ENCODE results near the gene CARHSP1.
"Not testable (repeated sequence)": the region's sequence is repeated elsewhere in the genome, so short reads cannot be mapped to it uniquely, and the experiment has no call there.

Gene CARHSP1

DNA sequence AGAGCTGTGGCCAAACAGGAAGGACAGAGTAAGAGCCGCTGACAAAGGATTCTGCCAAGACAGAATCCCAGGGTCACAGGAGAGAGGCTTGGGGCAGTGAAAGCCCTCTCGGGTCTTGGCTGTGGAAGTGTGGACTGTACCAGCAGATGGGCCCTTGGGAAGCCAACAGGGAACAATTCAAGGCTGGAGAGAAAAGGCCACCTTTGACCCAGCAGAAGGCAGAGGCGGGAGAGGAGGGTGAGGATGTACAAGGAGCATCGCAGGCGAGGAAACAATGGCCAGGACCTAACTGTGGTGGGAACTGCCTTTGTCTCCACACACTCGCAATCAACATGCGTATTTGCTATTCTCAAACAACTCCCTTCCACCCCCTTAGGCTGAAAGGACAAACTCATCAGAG, 15.7 kb downstream of the CARHSP1 start:
- no peak for DNase-seq

DNA sequence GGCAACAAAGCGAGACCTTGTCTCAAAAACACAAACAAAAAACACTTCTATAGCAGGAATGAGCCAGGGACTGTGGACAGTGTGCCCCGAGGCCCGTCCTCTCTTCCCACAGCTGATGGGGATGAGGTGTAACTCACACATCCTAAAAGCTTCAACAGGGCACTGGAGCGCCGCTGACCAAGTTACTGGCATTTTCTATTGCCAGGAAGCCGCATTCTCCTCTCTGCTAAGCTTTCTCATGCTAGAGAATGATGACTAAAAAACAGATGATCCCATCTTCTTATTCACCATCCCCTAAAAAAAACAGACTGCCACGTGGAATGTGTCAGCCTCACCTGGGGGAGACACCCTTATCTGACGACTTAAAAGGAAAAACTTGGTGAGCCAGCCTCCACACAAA, 16.3 kb downstream of the CARHSP1 start:
- no peak for DNase-seq

DNA sequence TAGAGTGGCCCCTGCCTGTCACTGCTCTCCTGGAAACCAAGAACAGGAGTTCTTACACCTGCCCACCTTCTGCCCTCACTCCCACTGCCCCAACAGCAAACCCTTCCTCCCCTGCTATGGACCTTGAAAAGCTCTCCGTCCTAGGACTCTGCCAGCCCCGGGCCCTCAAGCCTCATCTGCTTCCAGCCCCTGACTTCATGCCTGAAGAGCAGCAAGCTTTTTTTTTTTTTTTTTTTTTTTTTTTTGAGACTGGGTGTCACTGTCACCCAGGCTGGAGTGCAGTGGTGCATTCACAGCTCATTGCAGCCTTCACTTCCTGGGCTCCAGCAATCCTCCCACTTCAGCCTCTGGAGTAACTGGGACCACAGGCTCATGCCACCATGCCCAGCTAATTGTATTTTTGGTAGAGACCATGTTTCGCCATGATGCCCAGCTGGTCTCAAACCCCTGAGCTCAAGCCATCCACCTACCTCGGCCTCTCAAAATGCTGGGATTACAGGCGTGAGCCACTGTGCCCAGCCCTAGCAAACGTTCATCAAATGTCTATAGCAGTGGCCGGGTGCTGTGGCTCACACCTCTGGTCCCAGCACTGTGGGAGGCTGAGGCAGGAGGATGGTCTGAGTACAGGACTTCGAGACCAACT, 16.9 kb downstream of the CARHSP1 start:
- DNase-seq, result no peak

DNA sequence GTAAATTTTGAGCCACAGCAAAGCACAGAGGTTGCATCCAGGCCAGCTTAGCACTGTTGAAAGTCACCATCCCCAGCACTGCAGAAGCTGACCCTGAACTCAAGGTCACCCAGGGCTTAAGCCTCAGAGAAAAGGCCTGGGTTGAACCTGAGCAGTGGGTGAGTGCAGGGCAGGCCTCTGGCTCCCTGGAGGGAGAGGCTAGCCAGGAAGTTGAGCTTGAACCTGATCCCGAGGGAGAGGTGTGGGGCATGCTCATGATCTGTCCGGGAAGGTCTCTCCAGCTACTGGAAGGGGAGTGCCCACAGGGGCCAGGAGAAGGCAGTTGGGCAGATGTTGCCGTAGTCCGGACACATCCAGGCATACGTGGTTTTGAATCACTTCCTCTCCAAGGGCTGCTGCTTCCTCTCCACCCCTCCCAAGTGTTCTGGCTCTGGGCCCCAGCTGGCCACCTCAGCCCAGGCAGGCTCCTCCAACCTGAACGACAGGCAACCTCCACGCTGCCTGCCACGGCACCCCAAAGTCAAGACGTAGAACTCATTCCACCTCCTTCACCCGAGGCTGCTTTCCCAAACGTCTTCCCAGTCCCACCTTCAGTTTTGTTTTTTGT, 18.4 kb downstream of the CARHSP1 start:
- DNase-seq, result no peak

DNA sequence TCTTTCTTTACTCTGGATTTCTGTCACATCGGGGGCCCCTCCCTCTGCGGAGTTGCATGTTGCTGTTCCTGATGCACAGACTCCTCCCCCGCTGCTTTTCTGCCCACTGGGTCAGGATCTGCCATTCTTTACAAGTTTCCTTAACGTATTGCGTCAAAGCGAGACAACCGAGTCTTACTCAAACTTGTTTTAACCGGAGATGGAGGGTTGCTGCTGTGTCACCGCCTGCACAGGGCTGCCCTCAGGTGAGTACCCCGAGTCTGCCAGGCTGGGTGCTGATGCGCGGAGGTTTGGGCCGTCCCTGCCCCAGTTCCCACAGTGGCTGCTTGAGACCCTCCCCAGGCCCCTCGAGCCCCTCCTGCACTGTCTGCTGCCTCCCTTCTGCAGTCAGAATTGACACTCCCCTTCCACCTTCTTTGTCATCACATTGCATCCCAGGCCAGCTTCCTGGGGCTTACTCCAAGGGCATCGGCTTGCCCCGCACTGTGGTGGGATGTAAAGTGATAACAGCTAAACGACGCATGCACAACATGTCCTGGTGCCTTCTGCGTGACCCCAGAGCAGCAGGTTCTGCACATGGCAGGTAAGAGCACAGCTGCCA, 19.3 kb downstream of the CARHSP1 start:
- no peak for DNase-seq

DNA sequence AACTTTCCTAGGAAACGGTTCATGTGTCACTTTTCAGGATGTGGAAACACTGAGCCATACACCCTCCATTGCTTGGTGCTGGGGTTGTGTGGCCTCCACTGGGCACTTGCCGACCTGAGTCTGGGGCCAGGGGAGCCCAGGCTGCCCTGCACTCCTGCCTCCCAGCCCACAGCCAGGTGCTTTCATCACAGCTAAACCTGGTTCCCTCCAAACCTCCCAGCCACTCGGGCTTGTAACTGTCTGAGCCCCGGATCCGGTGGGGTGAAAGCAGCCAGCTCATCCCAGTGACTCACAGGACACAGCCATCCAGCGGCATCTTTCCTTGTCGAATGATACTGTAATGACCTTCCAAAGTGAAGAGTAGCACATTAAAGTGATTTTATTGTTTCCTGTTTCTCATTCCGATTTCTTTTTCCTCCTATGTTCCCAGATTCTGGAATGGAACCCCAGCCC, 19.8 kb downstream of the CARHSP1 start:
- DNase-seq, result no peak

DNA sequence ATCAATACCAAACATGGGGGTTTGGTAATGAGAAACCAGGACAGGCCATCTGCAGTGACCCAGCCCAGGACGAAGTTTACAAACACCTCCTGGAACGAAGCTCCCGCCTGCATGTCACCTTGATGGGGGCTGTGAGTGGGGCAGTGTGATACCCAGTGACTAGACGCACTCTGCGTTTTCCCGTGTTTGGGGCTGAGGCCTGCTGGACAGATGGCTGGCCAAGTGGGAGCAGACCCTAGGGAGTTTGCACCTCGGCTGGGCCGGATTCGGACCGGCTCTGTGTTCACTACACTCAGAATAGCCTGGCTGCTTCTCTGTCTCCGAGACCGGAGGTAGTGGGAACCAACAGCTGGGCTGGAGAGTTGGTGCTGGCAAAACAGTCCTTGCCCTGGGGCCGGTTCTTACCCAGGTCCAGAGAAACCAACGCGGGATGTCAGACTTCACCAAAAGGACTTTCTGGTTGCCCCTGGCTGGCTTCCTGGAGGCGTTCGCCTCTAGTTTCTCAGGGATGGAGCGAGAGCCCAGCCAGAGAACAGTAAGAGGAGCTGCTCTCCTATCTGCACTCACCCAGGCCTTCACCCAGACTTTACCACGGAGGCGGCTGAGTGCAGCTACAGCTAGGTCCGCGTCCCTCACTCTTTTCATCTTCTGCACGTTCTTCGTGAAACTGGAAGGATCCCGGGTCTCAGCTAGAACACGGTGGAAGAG, 20.4 kb downstream of the CARHSP1 start:
- DNase-seq, result no peak

DNA sequence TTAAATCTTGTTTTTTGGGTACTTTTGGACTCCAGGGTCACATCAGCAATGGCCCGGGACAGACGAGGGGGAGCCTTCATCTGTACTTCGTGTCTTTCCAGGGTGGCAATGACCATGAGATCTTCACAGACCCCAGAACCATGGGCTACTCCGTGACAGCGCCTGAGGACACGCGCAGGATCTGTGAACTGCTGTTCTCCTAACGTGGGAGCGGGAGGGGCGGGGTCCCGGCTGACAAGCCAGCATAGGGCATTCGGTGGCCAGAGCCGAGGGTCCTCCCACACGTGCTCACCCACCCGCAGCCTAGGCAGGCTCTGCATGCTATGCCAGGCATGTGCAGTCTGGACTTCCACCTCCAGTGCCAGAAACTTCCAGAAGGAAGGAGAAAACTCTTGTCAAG, 21.2 kb downstream of the CARHSP1 start:
- no peak for DNase-seq

DNA sequence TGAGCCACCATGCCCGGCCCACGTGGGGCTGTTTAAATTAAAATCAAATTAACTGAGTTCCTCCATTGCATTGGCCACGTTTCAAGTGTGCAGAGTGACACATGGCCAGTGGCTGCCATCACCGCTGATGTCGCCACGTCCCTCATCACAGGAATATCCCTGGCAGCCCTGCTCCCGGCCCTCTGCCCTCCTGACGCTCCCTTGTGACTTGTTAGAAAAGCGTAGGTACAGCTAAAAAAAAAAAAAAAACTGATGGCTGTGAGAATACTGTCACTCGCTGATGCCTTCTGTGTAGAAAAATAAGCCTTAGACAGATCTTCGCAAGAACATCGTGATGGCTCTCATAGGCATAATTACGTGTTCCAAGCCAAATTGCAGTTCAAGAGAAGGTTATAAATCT, 21.7 kb downstream of the CARHSP1 start:
- DNase-seq, result no peak

DNA sequence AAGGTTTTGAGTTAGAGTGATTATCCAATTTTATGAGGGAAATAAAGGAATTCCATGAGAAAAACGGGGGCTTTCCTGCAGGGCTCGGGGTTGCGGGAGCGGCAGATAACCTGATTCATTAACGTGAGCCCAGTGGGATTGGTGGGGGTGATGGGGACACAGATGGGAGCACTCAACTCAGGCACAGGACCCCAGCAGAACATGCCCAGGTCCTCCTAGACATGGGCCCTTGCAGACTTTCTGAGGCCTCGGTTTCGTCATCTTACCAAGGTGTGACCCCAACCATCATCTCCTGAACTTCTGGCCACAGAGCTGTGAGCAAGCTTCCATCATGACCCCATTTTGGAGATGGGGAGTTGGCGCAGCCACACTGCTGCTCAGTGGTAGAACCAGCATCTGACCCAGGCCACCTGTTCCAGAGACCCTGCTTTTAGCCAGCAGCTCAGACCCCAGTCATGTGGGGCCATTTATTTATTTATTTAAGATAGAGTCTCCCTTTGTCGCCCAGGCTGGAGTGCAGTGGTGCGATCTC, 22.3 kb downstream of the CARHSP1 start:
- DNase-seq, result no peak

DNA sequence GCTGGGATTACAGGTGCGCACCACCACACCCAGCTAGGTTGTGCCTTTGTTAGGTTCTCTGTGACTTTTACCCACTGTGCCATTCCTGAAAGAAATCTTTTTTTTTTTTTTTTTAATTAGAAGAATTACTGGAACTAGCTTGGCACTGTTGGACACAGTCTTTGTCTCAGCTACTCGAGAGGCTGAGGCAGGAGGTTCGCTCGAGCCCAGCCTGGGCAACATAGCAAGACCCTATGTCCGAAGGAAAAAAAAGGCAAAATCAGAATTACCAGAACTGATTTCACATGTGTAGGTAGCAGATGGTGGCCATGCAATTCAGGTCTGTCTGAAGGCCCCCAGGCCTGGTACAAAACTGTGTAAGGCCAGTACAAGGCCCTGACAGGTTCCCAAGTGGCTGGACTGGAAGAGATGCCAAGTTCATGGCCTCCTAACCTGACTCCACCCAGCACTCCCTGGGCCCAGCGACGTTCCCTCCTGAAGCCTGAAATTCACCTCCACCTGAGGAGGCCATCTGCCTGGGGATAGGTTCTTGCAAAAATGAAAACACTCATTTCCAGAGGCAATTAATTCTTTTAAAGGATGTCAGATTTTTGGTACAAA, 23.0 kb downstream of the CARHSP1 start:
- no peak for DNase-seq

DNA sequence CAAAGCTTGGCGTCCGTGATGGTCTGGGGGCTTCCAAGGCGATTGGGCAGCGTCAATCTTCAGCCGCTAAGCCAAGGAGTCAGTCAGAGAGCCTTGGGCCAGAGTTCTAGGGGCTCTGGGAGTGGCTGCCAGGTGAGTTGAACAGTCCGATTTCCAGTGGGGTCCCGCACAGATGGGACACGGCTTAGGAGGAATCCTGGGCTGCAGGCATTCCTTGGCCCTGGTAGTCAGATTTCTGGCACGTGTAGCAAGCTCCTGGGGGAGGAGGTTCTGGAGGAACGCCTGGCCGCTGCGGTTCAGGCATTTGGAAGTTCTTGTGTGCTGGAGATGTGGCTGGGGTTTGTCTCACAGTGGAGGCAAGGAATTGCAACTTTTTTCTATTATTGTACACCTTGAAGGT, 25.5 kb downstream of the CARHSP1 start:
- not testable (repeated sequence) for DNase-seq

DNA sequence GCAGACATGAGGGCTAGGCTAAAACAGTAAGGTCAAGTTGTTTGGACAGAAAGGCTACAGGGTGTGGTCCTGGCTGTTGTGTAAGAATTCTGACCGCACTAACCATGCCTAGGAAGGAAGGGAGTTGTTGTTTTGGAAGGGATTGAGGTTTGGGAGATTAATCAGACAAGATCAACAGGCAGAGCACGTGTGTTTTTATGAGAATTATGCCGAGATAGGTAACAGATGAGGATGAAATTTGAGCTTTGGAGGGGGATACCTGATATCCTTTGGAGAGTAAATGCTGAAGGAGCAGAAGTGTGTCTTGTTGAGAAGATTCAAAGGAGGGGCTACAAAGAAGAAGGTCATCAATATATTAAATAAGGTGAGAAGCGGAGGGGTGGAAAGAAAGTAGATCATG, 26.8 kb downstream of the CARHSP1 start:
- DNase-seq, result not testable (repeated sequence)

DNA sequence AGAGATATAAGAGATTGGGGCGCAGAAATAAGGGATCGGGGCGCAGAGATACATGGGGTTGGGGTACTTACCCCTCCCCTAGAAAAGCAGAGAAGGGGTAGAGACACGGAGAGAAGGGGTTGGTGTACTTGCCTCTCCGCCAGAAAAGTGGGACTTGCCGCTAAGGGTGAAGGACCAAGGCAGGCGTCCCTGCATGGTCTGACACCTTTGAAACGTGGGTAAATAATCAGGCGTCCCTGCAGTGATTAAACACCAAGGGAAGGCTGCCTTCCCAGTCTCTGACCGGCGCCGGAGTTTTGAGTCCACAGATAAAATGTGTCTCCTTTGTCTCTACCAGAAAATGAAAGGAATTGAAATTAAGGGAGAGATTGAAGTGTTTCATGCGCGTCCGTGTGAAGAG, 31.2 kb downstream of the CARHSP1 start:
- not testable (repeated sequence) for DNase-seq

DNA sequence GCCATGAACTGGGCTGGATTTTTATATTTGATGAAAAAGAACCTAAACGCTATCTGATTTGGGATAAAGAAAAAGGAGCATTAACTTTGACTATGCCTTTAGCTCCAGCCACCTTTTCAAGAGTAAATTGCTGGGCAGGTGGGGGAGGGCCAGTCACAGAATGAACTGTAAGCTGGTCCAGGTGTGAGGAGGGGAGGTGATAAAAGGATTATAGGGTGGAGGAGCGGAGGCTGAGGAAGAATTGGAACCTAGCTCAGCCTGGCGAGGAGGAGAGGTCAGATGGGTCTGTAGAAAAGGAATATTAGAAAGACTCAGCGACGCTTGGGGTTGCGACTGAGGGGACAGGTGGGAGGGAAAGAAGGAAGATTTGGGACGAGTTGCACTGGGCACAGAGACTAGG, 32.0 kb downstream of the CARHSP1 start:
- DNase-seq, result not testable (repeated sequence)

DNA sequence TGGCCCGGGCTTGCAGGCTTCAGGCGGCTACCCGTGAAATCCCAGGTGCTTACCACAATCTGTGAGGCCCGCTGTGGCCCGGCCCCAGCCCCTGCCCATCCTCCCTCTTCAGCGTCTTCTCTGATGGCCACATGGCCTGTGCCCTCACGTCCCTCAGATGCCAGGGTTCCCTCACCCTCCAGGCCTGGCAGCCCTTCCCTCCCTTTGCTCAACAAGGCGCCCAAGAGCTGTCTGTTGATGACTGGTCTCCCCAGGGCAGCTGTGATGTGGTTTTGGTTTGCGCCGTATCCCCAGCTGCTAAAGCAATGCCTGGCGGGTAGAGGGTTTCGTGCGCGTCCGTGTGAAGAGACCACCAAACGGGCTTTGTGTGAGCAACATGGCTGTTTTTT, 36.1 kb downstream of the CARHSP1 start:
- no peak for DNase-seq

DNA sequence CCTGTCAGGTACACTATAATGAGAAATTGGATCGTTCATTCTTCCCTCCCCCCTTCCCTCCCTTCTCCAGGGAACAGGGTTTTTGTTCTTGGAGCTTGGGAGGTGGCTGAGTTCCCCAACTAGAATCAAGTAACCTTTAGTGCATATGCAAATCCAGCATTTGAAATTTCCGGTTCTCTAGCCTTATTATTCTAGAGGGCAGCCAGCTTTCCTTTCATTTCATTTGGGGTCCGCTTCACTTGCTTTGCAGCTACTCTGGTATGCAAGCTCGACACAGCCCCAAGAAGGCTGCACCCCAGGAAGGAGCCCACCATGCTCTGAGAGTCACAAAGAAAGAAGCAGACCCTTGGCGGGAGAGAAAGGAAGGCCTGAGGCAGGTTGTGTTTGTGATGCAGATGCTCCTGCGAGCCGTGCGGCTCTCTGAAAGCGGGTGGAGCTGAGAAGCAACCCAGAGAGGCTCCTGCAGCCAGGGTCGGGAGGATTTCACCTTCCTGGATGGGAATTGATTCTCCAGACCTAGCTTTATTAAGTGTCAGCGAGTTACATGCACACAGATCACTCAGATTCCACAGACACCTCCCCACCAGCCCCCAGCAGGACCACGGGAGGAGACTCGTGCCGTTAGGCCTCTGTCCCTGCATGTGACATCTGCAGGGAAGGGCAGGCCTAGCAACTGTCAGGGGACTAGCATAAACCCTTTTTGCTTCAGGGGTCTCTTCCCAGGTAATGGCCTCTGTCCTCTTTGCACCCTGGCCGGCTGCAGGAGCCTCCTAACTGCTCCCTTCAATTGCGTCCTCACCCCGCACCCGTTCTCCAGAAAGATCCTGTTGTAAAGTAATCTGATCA, 36.7 kb downstream of the CARHSP1 start:
- no peak for DNase-seq

DNA sequence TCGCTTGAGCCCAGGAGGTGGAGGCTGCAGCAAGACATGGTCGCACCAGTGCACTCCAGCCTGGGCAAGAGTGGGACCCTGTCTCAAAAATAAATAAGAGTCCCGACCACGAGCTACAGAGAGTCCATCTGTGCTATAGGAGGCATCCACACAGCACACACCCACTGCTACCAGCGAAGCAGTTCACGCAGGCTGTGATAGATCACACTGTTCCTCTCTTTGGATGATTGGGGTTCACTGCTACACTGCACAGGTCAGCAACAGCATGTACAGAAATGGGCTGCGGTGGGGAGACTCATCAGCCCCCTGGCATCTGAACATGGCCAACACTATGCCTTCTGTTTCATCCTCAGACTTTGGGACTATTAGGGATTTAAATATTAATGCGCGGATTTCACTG, 37.4 kb downstream of the CARHSP1 start:
- no peak for DNase-seq

DNA sequence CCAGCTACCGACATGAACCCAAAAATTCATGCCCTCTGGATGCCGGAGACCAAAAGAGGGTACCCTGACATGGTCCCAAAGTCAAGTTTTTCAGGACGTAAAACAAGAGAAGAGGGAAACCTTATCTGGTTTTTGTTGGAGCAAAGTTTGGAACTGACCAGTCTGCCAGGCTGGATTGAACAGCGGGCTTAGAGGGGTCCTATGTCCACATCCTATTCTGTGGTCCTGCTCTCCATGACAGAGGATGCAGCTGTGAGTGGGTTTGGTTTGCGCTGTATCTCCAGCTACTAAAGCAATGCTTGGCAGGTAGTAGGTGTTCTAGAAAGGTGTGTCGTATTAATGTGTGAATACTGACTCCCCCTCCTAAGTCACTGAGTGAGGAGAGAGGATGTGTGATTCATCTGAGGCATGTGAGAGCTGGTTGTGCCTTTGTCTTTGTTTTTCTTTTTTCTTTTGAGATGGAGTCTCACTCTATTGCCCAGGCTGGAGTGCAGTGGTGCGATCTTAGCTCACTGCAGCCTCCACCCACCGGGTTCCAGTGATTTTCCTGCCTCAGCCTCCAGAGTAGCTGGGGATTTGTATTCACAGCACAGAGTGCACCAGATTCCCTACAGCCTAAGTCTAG, 40.2 kb downstream of the CARHSP1 start:
- no peak for DNase-seq

DNA sequence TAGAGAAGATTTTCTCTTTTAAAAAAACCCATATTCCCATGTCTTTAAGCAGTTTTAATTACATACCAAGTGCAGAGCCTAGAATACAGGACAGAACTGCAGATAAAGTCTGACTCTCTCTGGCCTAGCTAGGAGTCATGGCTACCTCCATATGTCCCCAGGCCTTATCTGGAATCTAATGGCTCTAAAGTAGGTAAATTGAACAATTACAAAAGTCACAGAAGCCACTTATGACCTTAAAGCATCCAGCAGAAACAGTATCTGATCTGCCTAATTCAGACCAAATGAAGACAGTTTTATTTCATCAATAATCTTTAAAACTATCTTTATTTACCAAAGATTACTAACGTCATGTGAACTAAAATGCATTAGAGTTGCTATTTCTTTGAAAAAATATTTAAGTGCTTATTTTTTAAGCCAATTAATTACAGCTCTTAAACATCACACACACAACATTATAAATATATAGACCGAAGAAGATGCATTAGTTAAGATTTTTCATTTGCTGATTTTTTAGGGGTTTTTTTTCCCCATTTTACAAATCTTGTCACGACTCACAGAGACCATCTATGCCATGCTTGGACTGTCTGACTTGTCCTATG, 42.4 kb downstream of the CARHSP1 start:
- no peak for DNase-seq

DNA sequence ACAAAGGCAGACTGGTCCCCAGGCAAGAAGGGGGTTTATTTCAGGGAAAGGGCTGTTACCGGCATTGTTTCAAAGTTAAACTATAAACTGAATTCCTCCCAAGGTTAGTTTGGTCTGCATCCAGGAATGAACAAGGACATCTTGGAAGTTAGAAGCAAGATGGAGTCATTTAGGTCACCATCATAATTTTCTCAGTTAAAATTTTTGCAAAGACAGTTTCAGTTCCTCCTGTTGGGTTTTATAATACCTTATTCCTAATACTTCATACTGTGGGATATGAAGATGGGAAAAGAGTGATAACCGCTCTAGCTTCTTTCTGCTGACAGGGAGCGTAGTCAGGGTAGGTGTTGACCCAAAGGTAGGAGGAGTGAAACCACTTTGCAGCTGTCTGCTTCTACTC, 46.4 kb downstream of the CARHSP1 start:
- no peak for DNase-seq
